NCI-H1694 treated with DMSO at 0.1 percent for 48 hours (cell line): ENCODE results near the gene USP36.
A peak's percentile ranks its signal among the peaks of the same experiment; 100 is the strongest.
"Not testable (repeated sequence)": the region's sequence is repeated elsewhere in the genome, so short reads cannot be mapped to it uniquely, and the experiment has no call there.

Source experiments
- DNase-seq: peaks from one replicate; lab custom pipeline; 2025; lab: John Stamatoyannopoulos, UW

USP36 gene

GRCh38 chr17:78790552-78790951, 50.1 kb downstream of the USP36 start:
- no peak for DNase-seq

GRCh38 chr17:78789663-78790181, 50.9 kb downstream of the USP36 start:
- DNase-seq: peak; percentile 90

GRCh38 chr17:78789149-78789662, 51.4 kb downstream of the USP36 start:
- no peak for DNase-seq

GRCh38 chr17:78788451-78788850, 52.2 kb downstream of the USP36 start:
- DNase-seq: no peak

GRCh38 chr17:78787444-78787843, 53.2 kb downstream of the USP36 start:
- no peak for DNase-seq

GRCh38 chr17:78785663-78786057, 55.0 kb downstream of the USP36 start:
- no peak for DNase-seq

GRCh38 chr17:78785011-78785662, 55.5 kb downstream of the USP36 start:
- no peak for DNase-seq

- DNase-seq: no peak
Observed at GRCh38 chr17:78784352-78784751, 56.3 kb downstream of the USP36 start.

GRCh38 chr17:78783711-78784324, 56.8 kb downstream of the USP36 start:
- no peak for DNase-seq

GRCh38 chr17:78781893-78782304, 58.7 kb downstream of the USP36 start, which contains the start of gene CYTH1:
Gene CYTH1 (minus strand): TSS chr17:78782273. CDS start chr17:78782223, 50 bp downstream.
- no peak for DNase-seq

GRCh38 chr17:78781104-78781892, 59.3 kb downstream of the USP36 start:
- DNase-seq: no peak

- DNase-seq: no peak
Observed at GRCh38 chr17:78780335-78780734, 60.3 kb downstream of the USP36 start.

- no peak for DNase-seq
Observed at GRCh38 chr17:78779850-78780249, 60.8 kb downstream of the USP36 start.

- DNase-seq: not testable (repeated sequence)
Observed at GRCh38 chr17:78779286-78779651, 61.3 kb downstream of the USP36 start.

GRCh38 chr17:78777881-78778280, 62.7 kb downstream of the USP36 start:
- DNase-seq: no peak

GRCh38 chr17:78774956-78775571, 65.5 kb downstream of the USP36 start:
- no peak for DNase-seq

- no peak for DNase-seq
Observed at GRCh38 chr17:78774453-78774852, 66.2 kb downstream of the USP36 start.

GRCh38 chr17:78771758-78772382, 68.7 kb downstream of the USP36 start:
- no peak for DNase-seq

- DNase-seq: no peak
Observed at GRCh38 chr17:78769196-78769773, 71.3 kb downstream of the USP36 start.

GRCh38 chr17:78767806-78768205, 72.8 kb downstream of the USP36 start:
- no peak for DNase-seq

- DNase-seq: no peak
Observed at GRCh38 chr17:78766743-78767294, 73.8 kb downstream of the USP36 start.
